Kidney (tissue), 14 donors: ENCODE measurements around the gene XRCC3. TPM values are rescaled to one million over a fixed set of nuclear protein-coding genes. Genes with fewer than 3 reads are reported as not detected.

Source experiments
- DNase-seq, 5 donors: peaks; one replicate each; pipeline ENCODE4 v3.0.0-alpha.2; 2013 to 2020
- FAIRE-seq: peaks from 2 replicates; lab custom pipeline; 2012; peaks lifted over from hg19 to GRCh38; lab: Jason Lieb, UNC
- H3K27ac ChIP-seq, 2 donors: one replicate each; pipeline ENCODE4 v1.7.0; 2013; ENCODE audit warnings: low read depth in 2 of 2, low read length in 2 of 2, inconsistent platforms in 1 of 2
- H3K27me3 ChIP-seq: one replicate; pipeline ENCODE4 v1.7.1; 2013; ENCODE audit warnings: low read length, inconsistent platforms; ENCODE audit not compliant: control insufficient read depth, insufficient read depth
- H3K36me3 ChIP-seq, 3 donors: one replicate each; pipeline versions ENCODE4 v1.7.0 to v1.7.1; 2013; ENCODE audit warnings: low read length in 3 of 3, control low read depth in 1 of 3, inconsistent platforms in 1 of 3; ENCODE audit not compliant: insufficient read depth in 3 of 3, control insufficient read depth in 2 of 3
- H3K4me1 ChIP-seq, 3 donors: one replicate each; pipeline versions ENCODE4 v1.7.0 to v1.7.1; 2013; ENCODE audit warnings: low read length in 3 of 3, inconsistent platforms in 1 of 3, low read depth in 1 of 3; ENCODE audit not compliant: control insufficient read depth in 2 of 3, insufficient read depth in 2 of 3
- H3K4me3 ChIP-seq, 3 donors: one replicate each; pipeline versions ENCODE4 v1.7.0 to v1.8.1; 2013; ENCODE audit warnings: low read length in 3 of 3, control low read depth in 1 of 3, inconsistent platforms in 1 of 3
- H3K9ac ChIP-seq, 3 donors: one replicate each; pipeline versions ENCODE4 v1.7.0 to v1.7.1; 2013; ENCODE audit warnings: low read length in 3 of 3, control low read depth in 1 of 3, inconsistent platforms in 1 of 3
- H3K9me3 ChIP-seq, 3 donors: one replicate each; pipeline versions ENCODE4 v1.7.0 to v1.7.1; 2013; ENCODE audit warnings: low read length in 3 of 3, control low read depth in 1 of 3, inconsistent platforms in 1 of 3; ENCODE audit not compliant: control insufficient read depth in 2 of 3, insufficient read depth in 1 of 3
- CTCF ChIP-seq: IDR thresholded peaks from 3 replicates; pipeline ENCODE4 v1.5.1; 2012; ENCODE audit warnings: mild to moderate bottlenecking, moderate library complexity, borderline replicate concordance; ENCODE audit not compliant: insufficient read depth; ENCODE audit errors: extremely low read depth
- intact Hi-C: fragments of 100-400 bp; cut with DNase I; formaldehyde crosslinking; loops from one replicate; pipeline ENCODE4 v1.11.1; 2022
- polyA plus RNA-seq: library from polyadenylated mRNA; stranded (reverse); fragments of 350-450 nt; fragmentation: Illumina TruSeq; extraction: RNeasy Lipid Tissue Mini Kit (QIAGEN cat#74804); gene quantifications from one replicate; pipeline ENCODE4 v1.2.3, GENCODE V29; 2014; ENCODE audit warnings: low read depth, low replicate concordance; ENCODE audit not compliant: insufficient read depth
- total RNA-seq: library from RNA; stranded (reverse); fragmentation: NEBNext Ultra II Directional; extraction: Animal tissue kit (Norgen Biotek cat#: 25700); gene quantifications from one replicate; pipeline ENCODE4 v1.2.1, GENCODE V29; 2021
- donor health status: control.
- donor health status: control.
- donor health status: control.
- donor health status: control.
- donor health status: control.
- donor health status: DM: yes; HTN: yes; CAD: no.
- donor health status: Normal renal cell carcinoma (clear cell type).

The XRCC3 gene
- total and polyA plus RNA-seq, 2 donors from 2014 or later = 2.8 to 6.3 TPM

- Histone ChIP-seq H3K9me3 (no peaks in the 10 kb centered on the region), H3K36me3 (peaks cover 4 to 45% (median 16%) of the 10 kb centered on the region in 3 donors), H3K9ac (peak overlapping the region in 1 of 3 donors; percentile 14), H3K4me1 (peaks cover 0 to 26% (median 16%) of the 10 kb centered on the region in 3 donors), H3K27ac (peak overlapping the region; percentile 59 to 73), H3K27me3 (no peaks in the 10 kb centered on the region), H3K4me3 (no peak overlapping the region)
- TF ChIP-seq CTCF = no peak
- intact Hi-C loops = no loop called here
- peak in 1 of 5 donors; percentile 76 for DNase-seq
- FAIRE-seq = no peak
Observed at GRCh38 chr14:103736546-103737431, 21.5 kb upstream of the XRCC3 start.

GRCh38 chr14:103735815-103736545, 20.7 kb upstream of the XRCC3 start:
- no peaks in the 10 kb centered on the region for H3K27me3 ChIP-seq
- H3K9me3 ChIP-seq = no peaks in the 10 kb centered on the region
- FAIRE-seq (no peak), DNase-seq (peak in 1 of 5 donors; percentile 76)
- peak overlapping the region in 2 of 3 donors; percentile 14 to 25 for H3K9ac ChIP-seq
- peaks cover 4 to 45% (median 16%) of the 10 kb centered on the region in 3 donors for H3K36me3 ChIP-seq
- TF ChIP-seq CTCF = no peak
- intact Hi-C loops = no loop called here
- peaks cover 0 to 23% (median 16%) of the 10 kb centered on the region in 3 donors for H3K4me1 ChIP-seq
- peak overlapping the region; percentile 56 to 59 for H3K27ac ChIP-seq
- H3K4me3 ChIP-seq = no peak overlapping the region

GRCh38 chr14:103735439-103735814, 20.2 kb upstream of the XRCC3 start:
- H3K4me3 ChIP-seq = no peak overlapping the region
- H3K27me3 ChIP-seq = no peaks in the 10 kb centered on the region
- no peak for FAIRE-seq
- intact Hi-C loops = no loop called here
- peaks cover 0 to 23% (median 16%) of the 10 kb centered on the region in 3 donors for H3K4me1 ChIP-seq
- H3K9ac ChIP-seq = no peak overlapping the region
- peak overlapping the region; percentile 32 to 56 for H3K27ac ChIP-seq
- peaks cover 4 to 44% (median 16%) of the 10 kb centered on the region in 3 donors for H3K36me3 ChIP-seq
- DNase-seq = peak in 1 of 5 donors; percentile 46
- no peak for TF ChIP-seq CTCF
- no peaks in the 10 kb centered on the region for H3K9me3 ChIP-seq
